Activated CD8-positive, alpha-beta memory T cell treated with anti-CD3 and anti-CD28 coated beads, Interleukin-2, amount 50 U/mL, for 1 hour (primary cell): ENCODE results near the gene GALM.
"Not testable (repeated sequence)": the region's sequence is repeated elsewhere in the genome, so short reads cannot be mapped to it uniquely, and the experiment has no call there.

Experiments used
- DNase-seq: peaks from one replicate; pipeline ENCODE4 v3.0.0-alpha.2; 2020; ENCODE audit errors: extremely low read depth

Gene GALM

DNA sequence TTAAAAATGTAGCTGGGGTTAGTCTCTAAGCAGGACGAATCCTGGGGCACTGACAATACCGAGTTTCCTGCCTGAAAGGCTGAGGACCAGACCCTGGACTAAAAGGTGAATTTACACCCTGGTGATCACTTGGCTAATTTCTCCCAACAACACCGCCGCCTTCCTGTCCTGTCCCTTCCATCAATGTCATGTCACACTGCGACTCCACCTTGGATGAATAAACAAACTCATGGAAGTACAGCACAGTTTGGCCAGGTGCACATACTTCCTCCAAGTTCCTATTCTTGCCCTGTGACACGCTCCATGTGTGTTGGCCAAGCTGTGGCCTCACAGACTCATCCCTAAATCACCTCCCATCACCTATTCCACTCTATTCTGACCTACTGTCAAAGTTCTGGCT, 15.9 kb upstream of the GALM start:
- DNase-seq, result no peak

GRCh38 chr2:38650717-38651116, 15.2 kb upstream of the GALM start:
- no peak for DNase-seq

DNA sequence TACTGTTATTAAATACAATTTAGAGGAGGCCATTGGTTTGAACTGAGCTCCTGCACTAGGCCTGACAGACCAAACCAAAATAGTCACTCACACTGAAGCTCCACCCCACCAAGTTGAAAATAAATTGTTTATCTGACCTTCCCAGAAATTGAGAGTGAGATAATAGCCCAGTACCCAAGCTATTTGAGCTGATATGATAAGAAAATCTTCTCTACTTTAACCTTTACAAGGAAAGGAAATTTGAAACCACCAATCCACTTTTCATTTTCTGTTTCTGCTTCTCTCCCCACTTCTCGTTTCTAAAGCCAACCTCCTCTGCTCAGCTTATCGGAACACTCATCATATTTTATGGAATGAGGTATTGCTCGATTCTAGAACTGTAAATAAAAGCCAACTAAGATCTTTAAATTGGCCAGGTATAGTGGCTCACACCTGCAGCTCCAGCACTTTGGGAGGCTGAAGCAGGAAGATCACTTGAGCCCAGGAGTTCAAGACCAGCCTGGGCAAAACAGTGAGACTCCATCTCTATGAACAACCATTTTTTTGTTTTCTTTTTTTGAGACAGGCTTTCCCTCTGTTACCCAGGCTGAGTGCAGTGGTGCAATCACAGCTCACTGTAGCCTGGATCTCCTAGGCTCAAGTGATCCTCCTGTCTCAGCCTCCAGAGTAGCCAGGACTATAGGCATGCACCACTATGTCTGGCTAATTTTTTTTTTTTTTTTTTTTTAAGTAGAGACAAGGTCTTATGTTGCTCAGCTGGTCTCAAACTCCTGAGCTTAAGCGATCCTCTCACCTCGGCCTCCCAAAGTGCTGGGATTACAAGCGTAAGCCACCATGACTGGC, 13.3 kb upstream of the GALM start:
- no peak for DNase-seq

GRCh38 chr2:38653380-38653714, 12.6 kb upstream of the GALM start:
- no peak for DNase-seq

DNA sequence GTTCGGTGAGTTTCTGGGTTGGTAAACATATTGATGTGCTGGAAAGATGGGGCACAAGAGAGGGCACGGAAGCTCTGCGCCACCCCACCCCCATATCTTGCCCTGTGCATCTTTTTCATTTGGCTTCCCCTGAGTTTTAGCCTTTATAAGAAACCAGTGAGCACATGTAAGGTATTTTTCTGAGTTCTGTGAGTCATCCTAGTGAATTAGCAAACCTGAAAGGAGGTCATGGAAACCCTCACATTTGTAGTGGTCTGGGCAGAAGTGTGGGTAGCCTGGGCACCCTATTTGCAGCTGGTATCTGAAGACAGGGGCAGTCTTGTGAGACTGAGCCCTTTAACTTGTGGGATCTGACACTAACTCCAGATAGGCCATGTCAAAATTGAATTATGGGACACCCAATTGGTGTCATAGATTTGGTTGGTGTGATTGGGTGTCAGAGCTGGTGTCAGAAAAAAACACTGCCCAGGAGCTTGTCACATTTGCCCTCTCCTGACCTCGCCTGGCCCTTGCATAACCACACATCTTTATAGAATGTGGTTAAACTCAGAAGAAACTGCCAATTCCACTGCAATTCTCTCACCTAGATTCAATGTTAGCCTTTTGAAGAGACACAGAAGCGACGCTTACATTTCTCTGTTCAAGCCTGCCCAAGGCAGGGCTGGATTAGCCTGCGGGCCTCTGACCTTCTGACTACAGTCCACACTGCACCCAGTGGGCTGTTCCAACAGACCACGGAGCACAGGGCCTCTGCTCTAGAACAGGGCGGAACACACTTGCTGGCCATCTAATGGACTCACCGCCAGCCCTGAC, 12.0 kb upstream of the GALM start:
- DNase-seq, result no peak

DNA sequence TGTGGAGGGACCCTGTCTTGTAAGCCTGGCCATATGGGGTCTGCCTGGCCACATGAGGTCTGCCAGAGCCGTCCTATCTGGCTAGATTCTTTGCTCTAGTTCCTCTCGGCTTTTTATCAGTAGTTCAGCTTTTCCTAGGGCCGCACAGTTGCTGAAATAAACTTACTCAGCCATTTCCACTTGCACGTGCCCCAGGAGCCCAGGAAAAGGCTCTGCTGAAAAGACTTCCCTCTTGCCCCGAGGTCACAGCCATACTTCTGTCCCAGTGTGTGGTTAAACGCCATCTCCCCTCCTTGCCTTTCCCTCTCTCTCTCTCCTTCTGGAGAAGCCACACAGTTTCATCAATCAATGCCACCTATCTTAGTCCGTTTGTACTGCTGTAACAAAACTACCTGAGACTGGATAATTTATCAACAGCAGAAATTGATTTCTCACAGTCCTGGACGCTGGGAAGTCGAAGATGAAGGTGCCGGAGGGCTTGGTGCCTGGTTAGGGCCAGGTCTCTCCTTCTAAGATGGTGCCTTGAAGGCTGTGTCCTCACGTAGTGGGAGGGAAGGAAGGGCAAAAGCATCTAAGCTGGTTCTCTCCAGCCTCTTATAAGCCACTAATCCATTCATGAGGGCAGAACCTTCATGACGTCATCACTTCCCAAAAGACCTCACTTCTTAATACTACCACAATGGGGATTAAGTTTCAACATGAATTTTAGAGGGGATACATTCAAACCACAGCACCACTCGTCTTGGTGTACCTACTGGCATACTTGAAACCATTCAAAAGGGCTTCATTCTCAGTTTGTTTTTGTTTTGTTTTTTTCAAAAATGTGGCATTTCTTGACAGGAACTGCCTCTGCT, 11.2 kb upstream of the GALM start:
- no peak for DNase-seq

GRCh38 chr2:38655441-38655840, 10.5 kb upstream of the GALM start:
- DNase-seq, result no peak

DNA sequence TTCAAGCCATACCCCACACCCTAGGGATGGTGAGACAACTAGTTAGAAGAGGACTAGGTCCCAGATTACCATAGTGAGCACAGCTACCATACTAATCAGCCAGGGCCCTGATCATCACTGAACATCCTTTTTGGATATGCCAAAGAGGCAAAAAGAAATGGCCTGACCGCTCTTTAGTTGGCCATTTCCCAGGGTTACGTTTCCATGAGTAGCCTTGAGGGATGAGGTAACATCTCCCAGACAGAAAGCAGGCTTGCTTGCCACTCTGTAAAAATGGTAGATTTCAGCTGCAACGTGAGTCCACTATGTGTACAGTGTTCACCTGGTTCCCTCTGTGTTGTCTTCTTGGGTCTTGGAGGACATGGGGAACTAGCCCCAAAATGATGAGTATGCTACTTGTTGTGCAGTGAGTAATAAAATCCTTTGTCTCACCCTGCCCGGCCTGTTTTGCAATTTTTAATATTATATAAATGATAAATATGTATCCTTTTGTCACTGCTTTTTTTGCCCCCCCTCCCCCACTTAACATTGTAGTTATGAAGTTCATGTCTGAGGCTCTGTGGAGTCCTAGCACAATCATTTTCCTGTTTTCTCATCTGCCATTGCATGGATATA, 8.9 kb upstream of the GALM start:
- DNase-seq, result no peak

GRCh38 chr2:38658613-38659012, 7.3 kb upstream of the GALM start:
- DNase-seq, result no peak

DNA sequence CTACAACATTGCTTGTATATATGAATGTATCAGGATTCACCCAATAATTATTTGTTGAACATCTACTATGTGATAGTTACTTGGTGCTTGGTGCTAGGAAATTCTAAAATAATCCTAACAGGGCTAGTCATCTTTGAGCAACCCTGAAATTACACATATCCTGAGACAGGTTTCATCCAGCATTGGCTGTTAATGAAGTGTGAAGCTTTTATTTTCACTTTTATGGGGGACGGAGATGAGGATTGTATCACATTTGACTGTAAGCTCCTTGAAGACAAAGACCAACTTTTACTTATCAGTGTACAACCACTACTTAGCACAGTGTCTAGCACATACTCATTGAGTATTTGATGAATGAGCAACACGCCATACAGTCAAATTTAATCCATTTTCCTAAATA, 6.8 kb upstream of the GALM start:
- DNase-seq, result no peak

GRCh38 chr2:38660282-38660681, 5.6 kb upstream of the GALM start:
- DNase-seq, result no peak

DNA sequence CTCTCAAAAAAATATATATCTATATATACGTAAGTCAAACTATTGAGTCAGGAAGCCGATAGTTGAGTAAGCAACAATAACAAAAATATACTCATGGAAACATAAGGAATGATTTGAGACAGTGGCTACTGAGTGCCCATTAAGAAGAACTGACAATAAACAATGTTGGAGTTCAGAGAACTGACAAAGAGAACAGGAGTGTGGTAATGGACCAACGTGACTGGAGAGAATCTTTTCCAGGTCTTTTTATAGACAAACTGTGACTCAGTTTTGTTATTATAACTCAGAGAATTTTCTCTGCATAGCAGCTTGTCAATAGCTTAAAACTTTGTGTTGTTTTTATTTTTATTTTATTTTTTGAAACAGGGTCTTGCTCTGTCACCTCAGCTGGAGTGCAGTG, 4.6 kb upstream of the GALM start:
- DNase-seq, result no peak

DNA sequence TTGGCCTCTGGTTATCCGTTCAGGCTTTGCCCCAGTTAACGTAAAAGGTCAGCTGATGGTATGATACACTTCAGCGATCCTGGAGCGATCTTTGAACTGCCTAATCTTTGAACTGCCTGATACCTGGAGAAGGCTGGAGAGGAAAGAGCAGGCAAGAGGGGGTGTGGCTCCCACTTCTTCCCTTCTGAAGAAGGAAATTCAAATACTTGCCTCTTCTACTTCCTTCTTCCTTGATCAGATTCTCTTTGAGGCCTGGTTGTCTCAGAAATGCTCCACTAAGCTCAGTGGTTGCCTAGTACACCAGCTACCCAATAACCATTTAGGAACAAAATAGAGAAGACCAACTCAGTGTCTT, 619 bp downstream of the GALM start:
- DNase-seq, result no peak

- no peak for DNase-seq
Observed at GRCh38 chr2:38668092-38668491, 2.2 kb downstream of the GALM start.

- DNase-seq, result no peak
Observed at GRCh38 chr2:38668779-38669479, 3.0 kb downstream of the GALM start.

GRCh38 chr2:38671303-38671702, 5.4 kb downstream of the GALM start:
- DNase-seq, result no peak

GRCh38 chr2:38671946-38672345, 6.0 kb downstream of the GALM start:
- DNase-seq, result no peak

GRCh38 chr2:38672445-38673391, 6.8 kb downstream of the GALM start:
- DNase-seq, result no peak

DNA sequence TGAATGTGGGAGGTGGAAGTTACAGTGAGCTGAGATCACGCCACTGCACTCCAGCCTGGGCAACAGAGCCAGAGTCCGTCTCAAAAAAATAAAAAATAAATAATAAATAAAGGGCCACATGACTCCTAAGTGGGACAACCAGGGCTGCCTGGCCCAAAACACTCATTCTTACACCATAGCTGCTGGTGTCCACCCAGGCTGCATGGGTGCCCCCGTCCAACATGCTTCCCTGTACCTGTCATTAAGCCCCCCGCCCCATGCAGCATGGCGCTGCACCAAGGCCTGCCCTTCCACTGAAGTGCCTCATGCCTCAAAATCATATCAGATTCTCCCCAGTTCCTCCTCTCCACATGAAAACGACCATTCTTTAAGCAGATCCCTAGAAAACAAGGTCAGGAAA, 10.8 kb downstream of the GALM start:
- DNase-seq, result no peak

DNA sequence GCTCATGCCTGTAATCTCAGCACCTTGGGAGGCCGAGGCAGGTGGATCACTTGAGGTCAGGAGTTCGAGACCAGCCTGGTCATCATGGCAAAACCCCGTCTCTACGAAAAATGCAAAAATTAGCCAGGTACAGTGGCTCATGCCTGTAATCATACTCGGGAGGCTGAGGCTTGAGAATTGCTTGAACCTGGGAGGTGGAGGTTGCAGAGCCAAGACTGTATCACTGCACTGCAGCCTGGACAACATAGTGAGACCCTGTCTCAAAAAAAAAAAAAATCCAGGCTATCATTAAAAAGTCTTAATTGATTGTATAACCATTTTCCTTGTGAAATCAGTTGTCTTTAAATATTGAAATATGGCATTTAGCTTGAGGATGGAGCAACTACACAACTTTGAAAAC, 15.0 kb downstream of the GALM start:
- DNase-seq, result not testable (repeated sequence)
